ENCODE data around the gene PKD1. TPM values are rescaled to one million over a fixed set of nuclear protein-coding genes. Genes with fewer than 3 reads are reported as not detected.

The PKD1 gene
- total RNA-seq, 1 donor from 2014 or later = 183 TPM

- H3K27me3 Mint-ChIP-seq (ENCODE audit: low read depth) = no peaks in the 10 kb centered on the region
- H3K4me3 Mint-ChIP-seq = no peak overlapping the region
- H3K4me1 Mint-ChIP-seq = peaks cover 4% of the 10 kb centered on the region
- no peaks in the 10 kb centered on the region for H3K9me3 Mint-ChIP-seq
- no peak overlapping the region for H3K27ac Mint-ChIP-seq
- H3K36me3 Mint-ChIP-seq = peaks cover 15% of the 10 kb centered on the region
- no peak for TF ChIP-seq CTCF (IDR thresholded peaks at IDR 0.05; ENCODE audit: unreplicated experiment)
- no peak for DNase-seq (ENCODE audit: low spot score in 2 of 2, unreplicated experiment in 2 of 2)
Observed at GRCh38 chr16:2078691-2079090, 57.0 kb downstream of the PKD1 start.

GRCh38 chr16:2078096-2078495, 57.6 kb downstream of the PKD1 start:
- Mint-ChIP-seq H3K9me3 (no peaks in the 10 kb centered on the region), H3K36me3 (peaks cover 14% of the 10 kb centered on the region), H3K4me1 (peaks cover 4% of the 10 kb centered on the region), H3K4me3 (no peak overlapping the region), H3K27me3 (ENCODE audit: low read depth) (no peaks in the 10 kb centered on the region), H3K27ac (no peak overlapping the region)
- no peak for TF ChIP-seq CTCF (IDR thresholded peaks at IDR 0.05; ENCODE audit: unreplicated experiment)
- DNase-seq (ENCODE audit: low spot score in 2 of 2, unreplicated experiment in 2 of 2) = no peak

GRCh38 chr16:2077696-2078095, 58.0 kb downstream of the PKD1 start:
- Mint-ChIP-seq H3K36me3 (peaks cover 12% of the 10 kb centered on the region), H3K27me3 (ENCODE audit: low read depth) (no peaks in the 10 kb centered on the region), H3K4me1 (peaks cover 4% of the 10 kb centered on the region), H3K27ac (no peak overlapping the region), H3K4me3 (no peak overlapping the region), H3K9me3 (no peaks in the 10 kb centered on the region)
- no peak for DNase-seq (ENCODE audit: low spot score in 2 of 2, unreplicated experiment in 2 of 2)
- TF ChIP-seq CTCF (IDR thresholded peaks at IDR 0.05; ENCODE audit: unreplicated experiment) = no peak

- H3K27ac Mint-ChIP-seq = no peak overlapping the region
- peaks cover 8% of the 10 kb centered on the region for H3K36me3 Mint-ChIP-seq
Observed at GRCh38 chr16:2077016-2077415, 58.7 kb downstream of the PKD1 start.

GRCh38 chr16:2076072-2076865, 59.4 kb downstream of the PKD1 start:
- H3K27ac Mint-ChIP-seq = no peak overlapping the region
- peaks cover 10% of the 10 kb centered on the region for H3K36me3 Mint-ChIP-seq
- DNase-seq (ENCODE audit: low spot score in 2 of 2, unreplicated experiment in 2 of 2) = no peak
- no peaks in the 10 kb centered on the region for H3K4me1 Mint-ChIP-seq
- no peak overlapping the region for H3K4me3 Mint-ChIP-seq
- no peak for TF ChIP-seq CTCF (IDR thresholded peaks at IDR 0.05; ENCODE audit: unreplicated experiment)
- H3K9me3 Mint-ChIP-seq = no peaks in the 10 kb centered on the region
- no peaks in the 10 kb centered on the region for H3K27me3 Mint-ChIP-seq (ENCODE audit: low read depth)

More at GRCh38 chr16:2077016-2077415, 58.7 kb downstream of the PKD1 start:
- no peak for DNase-seq (ENCODE audit: low spot score in 2 of 2, unreplicated experiment in 2 of 2)
- no peak for TF ChIP-seq CTCF (IDR thresholded peaks at IDR 0.05; ENCODE audit: unreplicated experiment)
- Mint-ChIP-seq H3K4me3 (no peak overlapping the region), H3K9me3 (no peaks in the 10 kb centered on the region), H3K4me1 (no peaks in the 10 kb centered on the region), H3K27me3 (ENCODE audit: low read depth) (no peaks in the 10 kb centered on the region)

Data from mesothelial cell of epicardium (in vitro differentiated cells).